Astrocyte of the spinal cord (primary cell): ENCODE data around the gene KCNIP3.

Experiments used
- DNase-seq: peaks from one replicate; pipeline ENCODE4 v3.0.0; 2011; ENCODE audit warnings: low read depth, low spot score
- H3K4me3 ChIP-seq: 2 replicates; pipeline ENCODE4 v1.5.1; 2011; ENCODE audit warnings: low read depth, mild to moderate bottlenecking, low read length, moderate library complexity
- in situ Hi-C: cut with HindIII; loops from 2 replicates; pipeline ENCODE4 v1.10.0; 2017; ENCODE audit warnings: low sequenced_read_pairs
- TF ChIP-seq, protein P1 (sequence below): IDR thresholded peaks from 2 replicates; pipeline ENCODE4 v1.5.1; 2012; ENCODE audit warnings: low read depth, mild to moderate bottlenecking, low read length, inconsistent platforms

KCNIP3 gene

DNA sequence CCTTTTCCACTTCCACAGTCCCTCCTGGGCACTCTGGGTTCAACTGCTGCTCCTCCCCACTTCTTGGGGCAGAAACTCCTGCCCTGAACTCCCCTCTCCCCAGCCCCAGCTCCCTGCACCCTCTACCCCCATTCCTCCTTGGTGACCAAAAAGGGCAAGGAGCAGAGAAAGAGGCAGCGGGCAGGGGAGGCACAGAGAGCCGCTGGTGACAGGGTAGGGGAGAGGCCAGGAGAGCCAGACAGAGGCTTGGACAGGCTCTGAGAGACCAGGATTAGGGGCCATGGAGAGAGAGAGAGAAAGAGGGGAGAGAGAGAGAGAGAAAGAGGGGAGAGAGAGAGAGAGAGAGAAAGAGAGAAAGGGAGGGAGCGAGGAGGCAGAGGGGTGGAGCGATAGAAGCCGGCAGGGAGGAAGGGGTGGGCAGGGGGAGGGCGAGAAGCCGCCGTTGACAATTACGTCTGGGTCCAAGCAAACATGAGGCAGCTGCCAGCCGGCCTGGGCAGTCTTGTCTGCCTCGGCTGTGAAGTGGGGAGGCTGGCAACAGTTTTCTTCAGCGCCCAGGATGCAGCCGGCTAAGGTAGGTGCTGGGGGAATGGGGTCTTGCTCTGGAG lies at the start of gene KCNIP3:
Gene KCNIP3, plus strand, starts transcription at position 468 of the 608 bp plus-strand sequence. Its CDS starts 92 bp downstream, at position 560.
- DNase-seq: no peak
- TF ChIP-seq, protein P1, sequence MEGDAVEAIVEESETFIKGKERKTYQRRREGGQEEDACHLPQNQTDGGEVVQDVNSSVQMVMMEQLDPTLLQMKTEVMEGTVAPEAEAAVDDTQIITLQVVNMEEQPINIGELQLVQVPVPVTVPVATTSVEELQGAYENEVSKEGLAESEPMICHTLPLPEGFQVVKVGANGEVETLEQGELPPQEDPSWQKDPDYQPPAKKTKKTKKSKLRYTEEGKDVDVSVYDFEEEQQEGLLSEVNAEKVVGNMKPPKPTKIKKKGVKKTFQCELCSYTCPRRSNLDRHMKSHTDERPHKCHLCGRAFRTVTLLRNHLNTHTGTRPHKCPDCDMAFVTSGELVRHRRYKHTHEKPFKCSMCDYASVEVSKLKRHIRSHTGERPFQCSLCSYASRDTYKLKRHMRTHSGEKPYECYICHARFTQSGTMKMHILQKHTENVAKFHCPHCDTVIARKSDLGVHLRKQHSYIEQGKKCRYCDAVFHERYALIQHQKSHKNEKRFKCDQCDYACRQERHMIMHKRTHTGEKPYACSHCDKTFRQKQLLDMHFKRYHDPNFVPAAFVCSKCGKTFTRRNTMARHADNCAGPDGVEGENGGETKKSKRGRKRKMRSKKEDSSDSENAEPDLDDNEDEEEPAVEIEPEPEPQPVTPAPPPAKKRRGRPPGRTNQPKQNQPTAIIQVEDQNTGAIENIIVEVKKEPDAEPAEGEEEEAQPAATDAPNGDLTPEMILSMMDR: no peak
- in situ Hi-C loops: no loop called here
- H3K4me3 ChIP-seq: no peak within 1 kb of the TSS

DNA sequence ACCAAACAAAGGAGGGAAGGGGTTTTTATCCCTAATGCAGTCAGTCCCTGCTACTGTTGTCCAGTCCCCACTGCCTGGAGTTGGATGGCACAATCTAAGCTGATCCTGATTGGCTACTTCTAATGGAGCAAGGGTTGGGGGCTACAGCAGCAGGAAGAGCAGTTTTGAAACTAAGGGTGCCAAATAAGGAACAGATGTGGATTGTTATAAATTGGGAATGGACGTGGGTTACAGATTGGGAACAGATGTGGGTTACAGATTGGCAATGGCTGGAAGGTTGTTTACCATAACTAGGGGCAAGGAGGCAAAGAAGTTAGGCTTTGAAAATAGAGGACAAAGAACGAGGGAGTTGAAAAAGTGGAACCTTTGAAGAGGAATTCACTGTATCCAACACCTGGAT lies 38.9 kb upstream of the KCNIP3 start:
- in situ Hi-C loops: no loop called here
- TF ChIP-seq, protein P1: no peak
- no peak overlapping the region for H3K4me3 ChIP-seq
- DNase-seq: no peak

DNA sequence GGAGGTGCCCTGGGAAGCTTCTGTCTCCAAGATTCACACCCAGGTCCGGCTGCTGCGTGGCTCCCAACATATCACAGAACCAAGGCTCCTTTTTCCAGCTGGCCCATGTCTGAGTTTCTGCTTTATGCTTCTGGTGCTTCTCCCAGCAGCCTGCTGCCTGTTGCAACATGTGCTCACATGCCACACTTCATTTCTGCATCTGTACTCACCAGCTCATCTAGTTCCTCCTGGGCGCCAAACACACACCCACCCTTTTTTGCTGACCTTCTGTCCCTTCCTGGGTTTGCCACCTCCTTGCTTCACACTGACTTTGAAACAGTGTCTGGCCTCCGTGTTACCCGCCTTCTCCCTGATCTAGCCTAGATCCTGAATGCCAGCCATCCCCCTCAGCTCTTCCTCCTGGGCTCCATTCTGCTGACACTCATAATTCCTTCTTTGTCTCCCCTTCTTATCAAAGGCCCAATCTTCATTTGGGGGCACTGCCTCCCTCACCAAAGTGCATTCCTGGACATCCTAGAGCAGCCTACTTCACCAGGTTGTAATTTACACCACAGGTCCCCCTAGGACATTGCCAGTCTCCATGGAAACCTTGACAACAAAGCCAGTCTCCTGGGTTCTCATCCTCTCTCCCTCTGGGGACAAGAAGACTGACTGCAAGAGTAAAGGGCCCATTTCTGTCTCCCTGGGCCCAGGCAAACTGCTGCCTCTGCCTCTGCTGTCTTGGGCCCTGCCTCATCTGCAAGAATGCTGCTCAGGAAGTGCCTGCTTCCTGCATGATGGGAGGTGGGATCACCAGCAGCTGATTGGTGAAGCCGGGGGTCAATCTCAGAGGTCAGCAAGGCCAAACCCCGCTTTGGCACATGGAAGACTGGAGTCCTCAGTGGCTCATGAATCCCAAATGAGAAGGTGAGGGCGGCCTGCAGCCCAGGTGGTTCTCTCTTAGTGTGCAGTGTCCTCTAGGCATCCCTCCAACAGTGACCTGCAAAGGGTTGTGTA lies 36.8 kb upstream of the KCNIP3 start:
- in situ Hi-C loops: no loop called here
- no peak for DNase-seq
- TF ChIP-seq, protein P1: no peak
- no peak overlapping the region for H3K4me3 ChIP-seq

DNA sequence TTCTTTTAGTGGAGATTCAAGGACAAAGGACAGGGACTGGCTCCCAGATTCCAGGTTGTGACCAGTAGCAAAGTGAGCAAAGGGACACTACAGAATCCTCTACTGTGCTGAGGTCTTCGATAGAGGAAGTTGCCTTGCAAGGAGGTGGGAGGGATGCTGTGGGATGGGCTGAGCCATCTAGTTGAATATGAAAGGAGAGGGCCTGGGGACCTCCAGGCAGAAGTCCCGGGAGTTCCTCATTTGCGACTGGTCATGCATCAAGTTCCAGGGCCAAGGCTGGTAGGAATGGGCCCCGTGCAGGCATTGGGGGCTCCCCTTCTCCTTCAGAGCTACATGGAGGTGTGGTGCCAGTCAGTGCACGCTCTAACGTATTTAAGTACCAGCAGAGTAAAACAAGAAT lies 35.5 kb upstream of the KCNIP3 start:
- no peak for DNase-seq
- TF ChIP-seq, protein P1: no peak
- in situ Hi-C loops: no loop called here
- no peak overlapping the region for H3K4me3 ChIP-seq

DNA sequence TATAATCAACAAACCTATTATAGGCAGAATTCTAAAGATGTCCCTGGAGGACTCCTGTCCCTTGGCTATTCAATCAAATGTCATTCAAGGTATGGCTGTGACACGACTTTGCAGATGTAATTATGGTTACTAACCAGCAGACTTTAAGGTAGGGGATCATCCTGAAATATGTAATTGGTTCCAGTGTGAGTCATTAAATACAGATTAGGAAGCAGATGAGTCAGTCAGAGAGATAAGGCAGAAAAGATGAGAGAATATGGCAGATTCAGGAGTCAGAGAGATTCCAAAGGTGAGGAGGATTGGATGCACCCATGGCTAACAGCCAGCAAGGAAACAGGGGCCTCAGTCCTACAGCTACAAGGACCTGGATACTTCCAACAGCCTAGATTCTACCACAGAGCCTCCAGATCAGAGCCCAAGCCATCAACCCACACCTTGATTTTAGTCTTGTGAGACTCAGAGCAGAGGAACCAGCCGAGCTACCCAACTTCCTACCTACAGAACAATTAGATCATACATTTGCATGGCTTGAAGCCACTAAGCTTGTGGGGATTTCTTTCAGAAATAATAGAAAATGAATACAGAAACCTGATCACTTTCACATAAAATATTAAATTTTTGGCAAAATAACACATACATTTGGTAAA lies 34.1 kb upstream of the KCNIP3 start:
- no peak for DNase-seq
- TF ChIP-seq, protein P1: no peak
- in situ Hi-C loops: no loop called here

DNA sequence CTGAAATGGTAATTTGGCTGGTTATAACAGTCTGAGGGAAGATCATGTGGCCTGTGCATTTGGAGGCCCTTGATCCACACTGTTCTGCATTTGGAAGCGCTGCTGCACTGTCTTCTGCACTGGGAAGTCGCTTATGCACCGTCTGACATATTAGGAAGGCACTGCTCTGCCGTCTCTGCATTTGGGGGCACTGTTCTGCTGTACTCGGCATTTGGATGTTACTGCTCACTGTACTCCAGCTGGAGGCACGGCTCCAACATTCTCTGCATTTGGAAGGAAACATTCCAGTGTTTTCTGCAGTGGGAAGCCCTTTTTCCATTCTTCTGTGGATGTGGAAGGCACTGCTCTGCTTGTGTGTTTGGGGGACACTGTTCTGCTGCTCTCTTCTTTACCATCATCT lies 32.5 kb upstream of the KCNIP3 start:
- TF ChIP-seq, protein P1: no peak
- no peak overlapping the region for H3K4me3 ChIP-seq
- no peak for DNase-seq
- in situ Hi-C loops: no loop called here

More for the DNA sequence above, 34.1 kb upstream of the KCNIP3 start:
- no peak overlapping the region for H3K4me3 ChIP-seq
